SKM-1 (cell line): ENCODE data around the gene SLC1A2.
A peak's percentile ranks its signal among the peaks of the same experiment; 100 is the strongest.

ENCODE experiments used
- DNase-seq: peaks from one replicate; lab custom pipeline; 2025; ENCODE audit not compliant: unreplicated experiment; lab: John Stamatoyannopoulos, UW

Gene SLC1A2

DNA sequence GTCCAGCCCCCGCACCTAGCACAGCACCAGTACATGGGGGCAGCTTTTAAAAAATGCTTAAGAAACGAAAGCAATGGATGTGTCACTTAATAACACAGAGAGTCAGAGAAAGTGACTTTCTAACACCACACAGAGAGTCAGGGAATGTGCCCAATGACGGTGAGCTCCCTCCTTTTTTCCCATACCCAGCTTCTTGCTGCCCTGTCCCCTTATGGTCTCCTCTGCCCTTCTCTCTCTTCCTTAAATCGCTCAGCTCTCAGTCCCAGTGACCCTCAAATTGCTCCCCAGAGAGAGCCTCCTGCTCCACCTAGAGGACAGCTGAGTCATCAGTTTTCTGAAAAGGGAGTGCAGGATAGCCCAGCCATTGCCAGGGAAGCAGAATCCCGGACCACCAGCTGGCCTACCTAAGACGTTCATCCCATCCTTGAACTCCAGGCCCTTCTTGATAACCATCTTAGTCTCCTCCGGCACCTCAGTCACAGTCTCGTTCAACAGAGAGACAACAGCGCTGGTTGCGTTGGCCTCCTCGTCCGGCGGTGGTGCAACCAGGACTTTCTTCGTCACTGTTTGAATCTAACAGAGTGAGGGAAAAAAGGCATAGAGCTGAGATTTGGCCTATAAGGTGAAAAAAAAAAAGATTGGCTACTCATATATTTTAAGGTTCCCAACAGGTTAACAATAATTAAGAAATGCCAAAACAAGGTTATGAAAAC is 113.5 kb downstream of the SLC1A2 start:
- no peak for DNase-seq

DNA sequence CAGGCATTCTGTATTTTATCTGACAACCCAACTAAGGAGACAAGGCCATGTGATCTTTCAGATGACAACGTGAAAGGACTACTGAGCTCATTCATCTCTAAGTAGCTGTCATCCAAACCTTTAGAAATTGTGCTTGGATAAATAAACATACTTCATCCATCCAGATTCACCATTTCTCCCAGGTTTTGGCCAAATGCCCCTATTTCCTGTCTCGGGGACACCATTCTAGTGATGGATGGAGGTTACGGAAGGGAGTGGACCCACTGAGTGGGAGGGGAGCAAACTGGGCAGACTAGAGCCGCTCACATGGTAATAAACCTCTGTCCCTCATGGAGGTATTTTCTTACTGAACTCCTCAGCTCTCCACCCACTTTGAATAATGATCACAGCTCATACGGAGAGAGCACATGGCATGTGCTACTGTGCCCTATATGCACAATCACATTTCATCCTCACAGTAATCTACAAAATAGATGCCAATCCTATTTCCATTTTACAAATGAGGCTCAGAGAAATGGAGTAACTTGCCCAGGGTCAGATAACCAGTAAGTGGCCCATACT is 114.4 kb downstream of the SLC1A2 start:
- no peak for DNase-seq

DNA sequence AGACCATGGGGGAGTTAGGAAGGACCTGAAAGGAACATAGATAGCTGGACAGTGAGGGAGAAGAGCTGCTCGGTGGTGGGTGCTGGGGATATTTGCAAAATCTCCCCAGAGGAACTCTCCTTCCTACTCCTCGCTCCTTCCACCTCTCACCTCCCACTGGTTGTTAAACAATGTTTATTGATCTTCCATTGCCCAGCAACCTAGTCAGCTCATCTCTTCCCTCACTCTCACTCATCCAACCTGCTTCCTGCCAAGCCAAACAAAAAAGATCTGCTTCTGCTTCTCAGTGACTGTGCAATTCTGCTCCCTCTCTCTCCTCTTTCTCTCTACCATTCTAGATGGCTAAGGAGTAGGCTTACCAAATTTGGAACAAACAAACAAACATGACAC is 115.0 kb downstream of the SLC1A2 start:
- peak; percentile 39 for DNase-seq

DNA sequence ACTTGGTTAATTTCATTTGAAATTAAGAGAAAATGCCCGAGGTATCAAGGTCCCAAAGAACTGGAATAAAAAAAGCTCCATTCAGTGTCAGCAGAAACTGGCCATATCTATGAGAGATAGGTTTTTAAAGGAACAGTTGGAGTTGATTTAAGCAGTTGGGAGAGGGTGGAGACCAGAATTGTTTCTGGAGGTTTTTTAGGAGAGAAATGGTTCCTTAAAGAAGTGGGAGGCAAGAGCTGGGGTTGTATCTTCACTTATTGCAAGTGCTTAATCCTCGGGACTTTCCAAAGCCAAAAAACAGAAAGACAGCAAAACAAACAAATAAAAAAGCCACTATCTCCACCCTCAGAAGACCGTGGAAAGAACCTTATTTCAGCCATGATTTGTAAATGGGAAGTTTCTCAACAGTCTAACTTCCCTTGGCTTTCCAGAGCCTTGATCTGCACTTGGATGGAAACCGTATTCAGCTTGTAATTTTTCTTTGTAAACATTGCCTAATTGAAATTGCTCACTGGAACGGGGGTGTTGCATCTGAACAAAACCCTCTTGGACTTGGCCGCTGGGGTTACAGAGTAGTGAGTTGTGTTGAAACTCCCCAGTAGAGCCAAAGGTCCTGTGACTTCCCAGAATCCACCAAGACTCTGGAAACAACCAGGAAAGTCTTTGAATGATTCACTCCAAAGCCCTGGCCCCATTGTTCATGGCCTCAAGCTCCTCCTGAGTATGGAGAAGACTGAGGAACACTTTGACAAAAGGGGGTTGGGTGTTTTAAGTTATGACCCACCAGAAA is 115.6 kb downstream of the SLC1A2 start:
- DNase-seq: peak; percentile 47

DNA sequence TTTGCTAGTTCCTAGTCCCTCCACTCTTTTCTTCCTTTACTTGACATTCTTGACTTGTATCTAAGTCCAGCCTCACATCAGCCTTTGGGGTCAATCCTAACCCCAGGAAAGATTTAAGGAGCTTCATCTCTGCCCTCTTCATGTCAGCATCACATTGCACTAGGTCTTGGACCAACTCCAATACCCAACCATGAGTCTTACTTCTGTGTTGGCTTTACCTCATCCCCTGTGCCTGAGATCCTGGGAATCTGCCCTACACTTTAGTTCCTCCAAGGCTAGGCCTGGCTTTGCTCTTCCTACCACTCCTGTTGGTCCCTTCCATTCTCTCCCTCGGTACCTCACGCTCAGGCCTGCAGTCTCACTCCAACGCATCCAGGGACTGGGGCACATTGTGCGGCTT is 117.0 kb downstream of the SLC1A2 start:
- DNase-seq: no peak

DNA sequence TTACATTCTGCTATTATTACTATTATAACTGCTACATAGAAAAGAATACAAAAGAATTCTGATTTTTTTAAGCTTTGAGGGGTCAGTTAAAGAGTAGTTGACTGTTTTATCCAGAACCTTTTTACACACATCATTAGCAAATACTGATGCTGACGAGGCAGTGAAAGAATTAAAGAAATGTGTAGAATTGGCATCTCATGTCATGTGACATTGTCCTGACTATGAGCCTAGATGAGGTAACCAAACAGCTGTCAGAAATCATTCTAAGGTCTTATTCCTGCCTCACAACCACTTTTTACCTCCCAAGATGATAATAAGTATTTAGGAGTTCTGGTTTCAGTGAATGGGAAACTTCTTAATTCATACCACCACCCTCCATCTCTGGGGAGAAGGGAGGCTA is 121.0 kb downstream of the SLC1A2 start:
- DNase-seq: no peak

DNA sequence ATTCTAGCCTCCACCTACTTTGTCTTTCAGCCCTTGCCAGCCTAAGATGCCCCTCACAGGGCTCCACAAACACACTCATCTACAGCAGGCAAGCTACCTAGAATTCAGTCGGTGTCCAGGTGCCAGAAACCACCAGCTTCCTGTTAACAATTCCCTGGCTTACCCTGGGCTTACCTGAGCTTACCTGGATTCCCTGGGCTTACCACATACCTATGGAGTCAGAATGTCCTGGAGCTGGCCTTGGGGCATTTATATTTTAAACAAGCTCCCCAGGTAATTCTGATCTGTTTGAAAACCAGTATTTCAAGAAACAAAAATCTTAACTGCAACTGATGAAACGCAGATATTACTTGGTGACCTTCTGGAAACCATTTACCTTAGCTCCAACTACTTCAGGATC is 123.6 kb downstream of the SLC1A2 start:
- no peak for DNase-seq

DNA sequence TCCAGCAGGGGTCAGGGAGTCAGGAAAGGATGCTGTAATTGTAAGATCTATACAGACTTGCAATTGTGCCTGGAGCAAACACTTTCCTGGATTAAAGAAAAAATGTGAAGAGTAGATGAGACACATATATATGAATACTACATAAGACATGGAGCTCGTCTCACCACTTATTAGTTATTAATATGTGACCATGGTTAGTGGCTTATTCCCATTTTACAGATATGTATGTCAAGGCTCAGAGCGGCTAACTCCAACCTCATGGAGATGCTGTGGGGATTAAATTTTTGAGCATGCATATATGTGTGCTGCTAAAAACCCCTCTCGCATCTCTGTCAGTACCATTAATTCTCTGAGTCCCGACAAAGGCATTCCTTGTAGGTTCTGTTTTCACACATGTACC is 125.7 kb downstream of the SLC1A2 start:
- DNase-seq: no peak

DNA sequence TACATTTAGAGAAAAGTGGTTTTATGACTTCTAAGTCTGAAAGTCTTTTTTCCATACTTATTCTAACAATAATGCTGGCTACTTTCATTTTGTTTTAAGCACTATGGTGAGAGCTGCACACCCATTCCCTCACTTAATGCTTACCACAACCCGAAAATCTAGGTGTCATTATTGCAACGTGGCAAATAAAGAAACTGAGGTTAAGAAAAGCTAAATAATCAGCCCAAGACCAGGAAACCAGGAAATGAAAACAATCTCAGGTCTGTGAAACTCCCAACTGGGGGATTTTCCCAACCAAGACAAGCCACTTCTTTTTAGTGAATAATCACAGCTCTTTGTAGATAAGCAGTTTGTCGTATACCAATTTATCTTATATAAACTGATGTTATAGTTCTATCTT is 126.3 kb downstream of the SLC1A2 start:
- no peak for DNase-seq

DNA sequence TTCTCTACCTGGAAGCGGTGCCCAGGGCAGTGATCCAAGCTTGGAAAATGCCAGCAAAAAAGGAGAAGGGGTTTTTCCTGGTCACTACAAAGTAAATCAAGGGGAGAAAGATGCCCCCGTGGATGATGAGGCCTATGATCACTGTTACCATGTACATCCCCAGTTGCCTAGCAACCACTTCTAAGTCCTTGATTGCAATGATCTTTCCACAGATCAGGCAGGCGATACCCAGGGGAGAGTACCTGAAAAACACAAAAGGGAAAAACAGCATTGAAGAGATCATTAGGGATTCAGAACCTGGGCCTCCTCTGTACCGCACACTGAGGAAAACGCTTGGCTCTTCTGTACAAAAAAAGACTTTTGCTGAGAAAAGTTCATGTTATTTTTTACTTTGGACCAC is 127.1 kb downstream of the SLC1A2 start:
- no peak for DNase-seq

DNA sequence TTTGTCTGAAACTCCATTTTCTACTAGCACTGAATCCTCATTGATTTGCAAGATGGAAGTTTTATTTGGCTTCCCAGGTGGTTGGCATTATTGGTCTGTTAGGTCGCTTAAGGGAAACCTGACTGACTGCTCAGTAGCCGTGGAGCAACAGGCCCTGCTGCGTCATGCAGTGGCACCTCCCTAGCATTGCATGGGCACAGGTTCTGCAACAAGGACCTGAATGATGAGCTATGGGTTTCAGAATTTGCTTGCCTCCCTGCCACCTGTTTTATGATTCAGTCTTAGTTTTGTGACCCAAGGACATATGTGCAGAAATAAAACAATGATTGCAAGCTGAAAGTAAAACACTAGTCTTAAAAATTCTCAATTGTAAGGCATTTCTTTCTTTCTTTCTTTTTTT is 128.5 kb downstream of the SLC1A2 start:
- no peak for DNase-seq

DNA sequence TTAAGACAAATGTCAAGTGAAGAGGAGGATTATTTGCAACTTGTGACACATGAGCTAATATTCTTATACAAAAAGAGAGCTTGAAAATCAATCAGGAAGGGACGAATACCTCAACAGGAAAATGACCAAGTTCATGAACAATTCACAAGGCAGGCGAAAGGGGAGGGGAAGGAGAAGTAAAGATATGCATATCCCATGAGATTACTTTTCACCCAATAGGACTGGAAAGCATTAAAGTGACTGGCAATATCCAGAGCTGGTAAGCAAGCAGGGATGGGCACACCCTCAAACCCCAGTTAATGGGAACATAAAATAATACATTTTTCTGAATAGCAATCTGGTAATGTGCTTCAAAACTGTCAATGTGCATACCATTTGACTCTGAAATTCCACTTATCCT is 129.5 kb downstream of the SLC1A2 start:
- DNase-seq: no peak

DNA sequence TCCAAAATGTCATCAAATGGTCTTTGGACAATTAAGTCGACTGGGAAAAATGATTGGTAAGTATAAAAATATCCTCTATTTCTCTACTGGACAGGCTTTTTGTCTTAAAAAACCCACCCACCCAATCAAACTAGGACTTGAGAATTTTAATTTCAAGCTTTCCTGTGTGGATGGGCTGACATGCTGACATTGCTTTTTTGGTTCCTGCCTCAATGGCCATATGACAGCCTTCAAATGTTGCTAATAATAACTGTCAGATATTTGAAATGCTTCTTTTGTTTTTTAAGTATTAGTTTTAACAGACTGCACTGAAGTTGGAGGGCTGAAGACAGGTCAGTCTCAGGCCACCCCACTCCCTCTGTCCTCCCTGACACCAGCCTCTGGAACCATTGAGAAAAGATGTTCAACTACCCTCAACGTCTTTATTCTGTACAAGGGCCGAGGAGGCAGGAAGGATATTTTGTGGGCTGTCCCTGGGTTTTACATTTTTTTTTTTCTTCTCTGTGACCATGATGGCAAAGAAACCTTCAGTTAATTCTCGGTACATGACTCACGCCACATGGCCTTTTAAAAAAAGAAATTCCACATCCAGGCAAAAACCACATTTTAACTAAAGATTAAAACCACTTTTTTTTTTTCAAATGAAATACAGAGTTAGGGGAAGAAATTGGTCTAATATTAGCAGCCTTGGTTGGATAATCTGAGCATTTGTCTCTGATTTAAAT is 130.4 kb downstream of the SLC1A2 start:
- DNase-seq: no peak

DNA sequence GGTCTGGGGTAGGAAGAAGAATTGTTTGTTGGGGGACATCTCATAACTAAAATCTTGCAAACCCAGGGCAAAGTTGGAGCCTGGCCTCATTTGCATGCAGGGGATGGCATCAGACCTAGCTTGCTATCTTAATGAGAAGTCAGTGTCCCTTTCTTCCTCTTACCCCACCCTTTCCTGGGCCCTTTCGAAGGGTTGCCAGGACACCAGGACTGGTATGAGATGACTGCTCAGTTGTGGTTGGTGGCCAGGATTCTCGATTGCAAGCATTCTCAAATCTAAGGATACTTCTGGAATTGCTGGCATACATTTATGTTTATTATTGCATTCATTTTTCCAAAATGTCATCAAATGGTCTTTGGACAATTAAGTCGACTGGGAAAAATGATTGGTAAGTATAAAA is 131.0 kb downstream of the SLC1A2 start:
- no peak for DNase-seq

DNA sequence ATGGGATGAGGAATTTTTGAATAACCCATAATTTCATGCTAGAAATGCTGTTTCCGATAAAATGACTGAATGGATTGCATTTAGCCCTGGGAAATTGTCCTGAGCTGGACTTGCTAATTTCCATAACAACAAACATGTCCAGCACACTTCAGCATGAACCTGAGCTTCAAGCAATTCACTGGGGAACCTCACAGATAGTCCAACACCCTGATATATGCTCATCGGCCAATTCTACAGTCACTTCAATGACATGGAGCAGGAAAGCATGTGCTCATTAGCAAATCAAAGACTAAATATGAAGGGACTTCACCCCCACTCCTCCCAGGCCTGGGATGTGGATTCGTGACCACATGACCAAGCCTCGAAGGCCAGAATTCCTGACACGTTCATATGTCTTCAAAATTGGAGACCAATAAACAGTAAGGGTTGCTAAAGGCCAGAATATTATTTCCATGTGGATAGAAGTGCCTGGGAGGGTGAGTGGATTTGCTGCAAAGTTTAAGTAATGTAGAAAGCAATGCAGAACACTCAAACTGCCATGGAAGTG is 131.9 kb downstream of the SLC1A2 start:
- DNase-seq: no peak

DNA sequence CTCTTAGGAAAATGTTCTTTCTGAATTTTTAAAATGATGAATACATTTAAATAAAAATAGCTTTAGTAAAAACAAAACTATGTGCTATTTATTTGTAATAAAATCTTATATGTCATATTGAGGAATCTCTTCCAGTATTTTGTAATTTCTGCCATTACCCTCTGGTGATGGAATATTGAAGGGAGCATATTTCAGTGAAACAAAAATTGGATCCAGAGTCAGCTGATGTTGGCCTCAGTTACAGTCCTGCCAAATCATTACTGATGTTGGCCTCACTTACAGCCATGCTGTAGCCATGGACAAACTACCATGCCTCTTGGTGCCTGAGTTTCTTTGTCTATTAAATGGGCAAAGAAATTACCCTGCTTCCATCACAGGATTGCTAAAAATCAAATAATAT is 133.2 kb downstream of the SLC1A2 start:
- no peak for DNase-seq

DNA sequence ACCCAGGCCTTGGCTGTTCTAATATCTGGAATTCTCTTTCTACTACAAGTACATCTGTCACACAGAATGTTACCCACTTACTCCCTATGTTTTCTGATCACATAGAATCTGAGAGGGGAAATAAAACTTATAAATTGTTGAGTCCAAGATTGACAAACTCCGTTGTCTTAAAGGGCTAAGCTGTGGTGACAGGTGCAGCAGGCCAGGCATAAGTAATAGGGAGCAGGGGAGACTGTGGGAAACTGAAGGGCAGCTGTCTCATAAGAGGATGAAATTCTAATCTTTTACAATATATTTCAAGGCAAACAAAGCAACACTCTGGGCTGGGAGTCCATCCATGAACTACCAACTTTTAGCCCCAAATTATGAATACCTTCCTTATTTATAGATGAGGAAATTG is 133.9 kb downstream of the SLC1A2 start:
- no peak for DNase-seq

DNA sequence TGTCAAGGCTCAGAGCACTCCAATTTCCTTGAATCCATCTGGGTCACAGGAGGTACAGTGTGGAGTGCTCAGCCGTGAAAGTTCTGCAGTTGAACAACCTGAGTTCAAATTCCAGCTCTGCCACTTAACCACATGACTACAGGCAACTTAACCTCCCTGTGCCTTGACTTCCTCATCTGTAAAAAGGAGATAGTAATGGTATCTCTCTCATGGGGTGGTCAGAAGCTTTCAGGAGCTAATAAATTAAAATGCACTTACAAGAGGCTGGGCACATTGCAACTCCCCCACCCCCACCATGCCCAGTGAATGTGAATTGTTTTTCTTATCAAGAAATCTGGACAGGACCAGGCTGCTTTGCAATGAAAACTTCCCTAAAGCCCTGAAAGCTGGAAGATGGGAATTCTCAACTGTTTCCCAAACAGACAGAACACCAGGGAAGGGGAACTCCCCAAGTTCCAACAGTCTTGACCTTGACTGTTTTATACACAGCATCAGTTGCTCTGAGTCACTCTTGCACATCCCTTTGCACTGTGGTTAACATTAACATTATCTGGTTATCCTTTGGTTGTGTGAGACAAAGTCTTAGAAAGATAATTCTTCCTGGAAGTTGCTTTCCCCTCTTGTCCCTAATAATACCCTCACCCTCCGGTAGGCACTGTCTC is 137.0 kb downstream of the SLC1A2 start:
- no peak for DNase-seq

DNA sequence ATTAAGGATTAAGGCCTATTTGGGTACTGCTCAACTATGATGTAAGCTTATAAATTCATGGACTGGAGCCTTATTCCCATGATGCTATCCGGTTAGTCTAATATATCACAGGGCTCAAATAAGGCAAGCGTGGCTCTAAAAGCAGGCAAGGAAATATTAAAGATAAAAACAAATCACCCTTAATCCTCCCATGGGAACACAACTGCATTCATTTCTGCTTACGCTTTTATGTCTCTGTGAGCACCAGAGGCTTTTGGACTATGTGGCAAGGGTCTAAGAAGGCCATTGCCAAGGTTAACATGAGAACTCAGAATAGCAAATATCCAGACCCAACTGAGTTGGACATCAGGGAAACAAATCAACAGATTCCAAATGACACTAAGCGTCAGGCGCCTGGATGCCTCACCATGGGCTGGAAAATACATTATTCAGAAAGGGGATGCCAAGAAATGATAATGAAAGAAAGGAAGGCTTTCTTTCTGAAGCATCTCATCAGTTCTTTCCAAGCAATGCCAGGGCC is 138.1 kb downstream of the SLC1A2 start:
- DNase-seq: no peak

DNA sequence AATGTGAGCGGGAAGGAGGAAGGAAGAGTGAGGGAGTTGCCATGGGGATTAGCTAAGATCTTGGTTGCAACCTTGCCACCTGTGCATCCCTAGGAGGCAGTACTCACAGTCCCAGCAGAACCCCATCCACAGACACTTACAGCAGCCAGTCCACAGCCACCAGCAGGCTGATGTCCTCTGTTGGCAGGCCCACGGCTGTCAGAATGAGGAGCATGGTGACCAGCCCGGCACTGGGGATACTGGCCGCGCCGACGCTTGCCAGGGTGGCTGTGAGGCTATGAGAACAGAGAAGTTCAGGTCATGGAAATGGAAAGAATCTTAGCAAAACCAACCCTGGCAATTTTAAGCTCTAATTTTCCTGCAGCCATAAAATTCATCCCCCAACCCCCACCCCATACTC is 138.6 kb downstream of the SLC1A2 start:
- no peak for DNase-seq

DNA sequence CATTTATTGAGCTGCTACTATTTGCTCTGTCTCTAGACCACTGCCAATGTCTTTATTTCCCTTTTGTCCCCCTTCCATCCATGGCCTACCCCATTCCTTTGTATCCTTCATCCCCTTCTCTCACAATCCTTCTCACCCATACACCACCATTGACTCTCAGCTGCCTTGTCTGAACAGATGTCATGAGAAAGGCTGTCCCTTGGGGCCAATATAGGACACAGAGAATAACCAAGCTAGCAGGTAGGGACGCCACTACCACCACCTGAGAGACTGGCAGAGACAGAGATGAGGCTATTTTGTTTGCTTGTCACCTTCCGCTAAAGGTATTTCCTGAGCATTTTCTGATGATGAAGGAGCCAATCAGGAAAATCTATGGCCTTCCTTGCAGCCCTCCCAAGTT is 141.5 kb downstream of the SLC1A2 start:
- no peak for DNase-seq
